Activated naive CD4-positive, alpha-beta T cell treated with anti-CD3 and anti-CD28 coated beads for 36 hours (primary cell): ENCODE data around the gene KIRREL3. TPM values are rescaled to one million over a fixed set of nuclear protein-coding genes. Genes with fewer than 3 reads are reported as not detected.

Experiments used
- CTCF ChIA-PET: fragments of 350-600 bp; sonication (Branson Sonifier 250); formaldehyde crosslinking; loops from one replicate; lab custom pipeline; 2021; ENCODE audit warnings: antibody characterized with exemption; lab: Charles Lee
- DNase-seq: peaks from one replicate; pipeline ENCODE4 v3.0.0-alpha.2; 2020
- H3K27ac Mint-ChIP-seq: one replicate; pipeline ENCODE4 v1.8.0; 2021; ENCODE audit warnings: mild to moderate bottlenecking, mixed read lengths
- H3K27me3 Mint-ChIP-seq: one replicate; pipeline ENCODE4 v1.8.0; 2021; ENCODE audit warnings: low read depth, mixed read lengths
- H3K36me3 Mint-ChIP-seq: one replicate; pipeline ENCODE4 v1.8.0; 2021; ENCODE audit warnings: low read depth, mixed read lengths
- H3K4me1 Mint-ChIP-seq: one replicate; pipeline ENCODE4 v1.8.0; 2021; ENCODE audit warnings: low read depth, mixed read lengths
- H3K4me3 Mint-ChIP-seq: one replicate; pipeline ENCODE4 v1.8.0; 2021; ENCODE audit warnings: mild to moderate bottlenecking, moderate library complexity, mixed read lengths
- H3K9me3 Mint-ChIP-seq: one replicate; pipeline ENCODE4 v1.8.0; 2021; ENCODE audit warnings: mixed read lengths
- intact Hi-C: fragments of 100-400 bp; cut with micrococcal nuclease; formaldehyde crosslinking; loops from one replicate; pipeline ENCODE4 v1.15.1; 2023
- total RNA-seq, 2 experiments: library from RNA; stranded (reverse); gene quantifications; one replicate each; pipeline ENCODE4 v1.2.3, GENCODE V29; 2021

The KIRREL3 gene
- total RNA-seq, 2 experiments from 2014 or later: not detected

DNA sequence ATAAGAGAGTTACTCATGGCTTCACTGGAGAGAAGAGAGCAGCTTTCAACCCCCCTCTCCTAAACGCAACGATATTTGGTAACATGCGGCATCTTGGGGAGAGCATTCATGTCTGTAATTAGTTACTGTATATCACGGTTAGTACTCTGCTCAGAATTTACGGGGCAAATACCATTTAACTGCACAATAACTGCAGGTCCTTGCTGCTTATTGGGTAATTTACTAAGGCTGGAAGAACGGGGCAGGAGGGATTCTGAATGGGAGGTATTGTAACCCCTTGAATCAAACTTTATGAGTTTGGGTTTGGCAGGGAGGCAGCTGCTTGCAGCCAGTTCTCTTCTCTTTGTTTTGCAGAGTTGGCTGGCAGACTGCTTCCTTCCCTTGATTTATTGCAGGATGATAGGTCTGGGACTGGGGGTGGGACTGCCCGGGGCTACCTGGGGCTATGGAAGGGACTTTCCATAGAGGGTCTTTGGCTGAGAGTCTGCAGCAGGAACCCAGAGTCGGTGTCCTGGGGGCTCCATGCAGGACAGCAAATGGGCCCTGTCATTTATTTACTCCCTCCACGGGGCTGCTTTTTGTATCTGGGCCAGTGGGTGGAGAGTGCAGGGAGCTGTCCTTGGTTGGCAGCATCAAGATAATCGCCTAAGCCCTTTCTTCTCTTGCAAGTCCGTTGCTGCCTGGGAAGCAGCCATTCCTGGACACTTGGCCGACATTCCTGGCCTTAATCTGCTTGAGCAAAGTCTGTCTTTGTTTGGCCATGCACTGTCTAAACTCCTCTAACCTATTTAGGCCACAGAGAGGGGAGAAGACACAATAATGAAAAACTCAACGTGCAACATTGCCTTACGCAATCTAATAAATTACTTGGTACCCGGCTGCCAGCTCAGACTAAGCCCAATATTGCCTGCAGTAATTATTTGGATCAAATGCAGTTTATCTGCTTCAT is 456.2 kb downstream of the KIRREL3 start:
- CTCF ChIA-PET: no interaction called here
- Mint-ChIP-seq H3K36me3 (no peaks in the 10 kb centered on the region), H3K9me3 (no peaks in the 10 kb centered on the region), H3K27me3 (peaks cover 15% of the 10 kb centered on the region), H3K4me3 (no peak overlapping the region), H3K27ac (no peak overlapping the region), H3K4me1 (no peaks in the 10 kb centered on the region)
- DNase-seq: no peak
- intact Hi-C loops: no loop called here

DNA sequence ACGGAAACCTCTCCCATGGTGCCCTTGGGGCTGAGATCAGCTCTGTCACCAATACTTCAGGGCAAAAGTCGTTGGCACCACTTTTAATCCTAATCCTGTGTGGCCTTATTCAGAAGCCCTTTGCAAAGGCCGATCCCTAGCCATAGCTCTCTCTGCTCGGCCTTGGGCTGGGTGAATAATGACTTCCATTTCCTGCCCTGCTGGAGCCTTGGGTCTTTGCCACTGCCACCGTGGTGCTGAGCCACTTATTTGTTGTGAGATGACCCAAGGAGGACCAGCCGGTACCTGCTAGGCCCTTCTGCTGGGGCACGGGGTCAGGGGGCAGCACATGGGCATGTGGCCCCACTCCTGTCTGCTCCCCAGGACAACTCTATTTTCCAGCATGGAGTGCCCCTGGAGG is 456.9 kb downstream of the KIRREL3 start:
- H3K27me3 Mint-ChIP-seq: peaks cover 15% of the 10 kb centered on the region
- intact Hi-C loops: no loop called here
- H3K27ac Mint-ChIP-seq: no peak overlapping the region
- no peaks in the 10 kb centered on the region for H3K9me3 Mint-ChIP-seq
- DNase-seq: no peak
- no peaks in the 10 kb centered on the region for H3K36me3 Mint-ChIP-seq
- H3K4me1 Mint-ChIP-seq: no peaks in the 10 kb centered on the region
- CTCF ChIA-PET: no interaction called here
- H3K4me3 Mint-ChIP-seq: no peak overlapping the region

DNA sequence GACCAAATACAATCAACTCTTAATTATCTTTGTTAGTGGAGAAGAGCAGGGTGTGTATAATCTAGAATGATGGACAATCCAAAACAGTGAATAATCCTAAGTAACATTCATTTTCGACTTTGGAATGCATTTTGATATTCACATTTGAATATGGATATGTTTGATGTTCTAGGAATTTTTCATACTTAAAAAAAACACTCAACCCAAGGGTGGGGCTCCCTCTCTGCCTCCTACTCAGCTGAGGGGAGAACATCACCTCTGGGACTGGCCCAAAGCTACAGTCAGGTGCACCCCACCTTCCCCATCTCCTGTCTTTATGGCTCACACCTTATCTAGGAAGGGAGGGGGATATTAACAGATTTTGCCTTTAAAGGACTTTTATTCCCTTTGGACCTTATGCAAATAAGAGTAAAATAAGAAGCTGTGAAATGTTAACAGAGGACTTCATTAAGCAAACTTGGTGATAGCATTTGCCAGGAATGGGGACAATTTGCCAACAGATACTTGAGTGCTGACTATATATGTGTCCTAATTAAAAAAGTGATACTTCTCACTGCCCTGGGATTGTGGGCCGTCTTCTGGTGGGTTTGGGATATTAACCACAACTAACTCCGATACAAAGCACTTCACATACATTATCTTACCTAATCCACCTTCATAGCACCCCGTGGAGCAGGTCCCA is 458.1 kb downstream of the KIRREL3 start:
- no peak for DNase-seq
- Mint-ChIP-seq H3K9me3 (no peaks in the 10 kb centered on the region), H3K4me3 (no peak overlapping the region), H3K36me3 (no peaks in the 10 kb centered on the region), H3K27ac (no peak overlapping the region), H3K27me3 (peaks cover 15% of the 10 kb centered on the region), H3K4me1 (no peaks in the 10 kb centered on the region)
- intact Hi-C loops: no loop called here
- CTCF ChIA-PET: no interaction called here

DNA sequence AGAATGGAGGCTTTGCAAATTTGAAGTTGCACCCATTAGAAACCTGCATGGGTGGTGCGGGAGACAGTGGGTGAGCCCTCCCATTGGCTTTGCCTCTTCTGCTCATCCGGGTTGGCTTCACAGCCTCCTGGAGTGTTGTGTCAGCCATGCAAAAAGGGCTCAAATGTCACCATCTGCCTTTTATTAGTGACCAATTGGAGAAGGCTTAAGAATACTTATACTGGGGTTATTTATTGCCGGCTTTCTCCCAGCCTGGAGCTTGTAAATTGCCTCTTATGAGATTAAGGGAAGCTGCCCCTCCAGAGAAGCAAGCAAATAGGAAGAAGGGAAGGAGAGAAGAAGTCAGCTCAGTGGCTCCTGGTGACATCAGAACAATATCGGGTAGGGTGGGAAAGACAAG is 462.5 kb downstream of the KIRREL3 start:
- H3K27ac Mint-ChIP-seq: no peak overlapping the region
- no peaks in the 10 kb centered on the region for H3K27me3 Mint-ChIP-seq
- H3K9me3 Mint-ChIP-seq: no peaks in the 10 kb centered on the region
- intact Hi-C loops: no loop called here
- H3K36me3 Mint-ChIP-seq: no peaks in the 10 kb centered on the region
- CTCF ChIA-PET: no interaction called here
- no peaks in the 10 kb centered on the region for H3K4me1 Mint-ChIP-seq
- DNase-seq: no peak
- H3K4me3 Mint-ChIP-seq: no peak overlapping the region

DNA sequence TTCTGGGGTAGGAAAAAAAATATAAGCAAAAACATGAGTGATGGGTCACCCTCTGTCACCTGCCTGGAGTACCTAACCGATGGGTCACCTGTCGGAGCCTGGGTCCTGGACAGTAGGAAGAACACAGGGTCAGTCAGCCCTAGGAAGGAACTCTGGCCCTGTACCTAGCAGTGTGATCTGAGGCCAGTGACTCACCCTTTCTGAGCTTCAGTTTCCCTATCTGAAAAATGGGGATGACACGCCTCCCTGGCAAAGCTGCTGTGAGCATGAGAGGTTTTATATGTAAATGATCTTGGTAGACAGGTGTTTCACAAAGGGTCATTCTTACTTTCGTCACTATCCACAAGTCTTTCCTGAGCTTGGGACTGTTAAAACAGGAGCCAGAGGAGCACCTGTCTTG is 463.1 kb downstream of the KIRREL3 start:
- Mint-ChIP-seq H3K36me3 (no peaks in the 10 kb centered on the region), H3K4me3 (no peak overlapping the region), H3K27me3 (no peaks in the 10 kb centered on the region), H3K4me1 (no peaks in the 10 kb centered on the region), H3K9me3 (no peaks in the 10 kb centered on the region), H3K27ac (no peak overlapping the region)
- DNase-seq: no peak
- intact Hi-C loops: no loop called here
- CTCF ChIA-PET: interaction anchor here (0.5 kb wide), 1 partner anchor 125 kb away, joined by 3 read pairs; no protein-coding TSS in a partner anchor

DNA sequence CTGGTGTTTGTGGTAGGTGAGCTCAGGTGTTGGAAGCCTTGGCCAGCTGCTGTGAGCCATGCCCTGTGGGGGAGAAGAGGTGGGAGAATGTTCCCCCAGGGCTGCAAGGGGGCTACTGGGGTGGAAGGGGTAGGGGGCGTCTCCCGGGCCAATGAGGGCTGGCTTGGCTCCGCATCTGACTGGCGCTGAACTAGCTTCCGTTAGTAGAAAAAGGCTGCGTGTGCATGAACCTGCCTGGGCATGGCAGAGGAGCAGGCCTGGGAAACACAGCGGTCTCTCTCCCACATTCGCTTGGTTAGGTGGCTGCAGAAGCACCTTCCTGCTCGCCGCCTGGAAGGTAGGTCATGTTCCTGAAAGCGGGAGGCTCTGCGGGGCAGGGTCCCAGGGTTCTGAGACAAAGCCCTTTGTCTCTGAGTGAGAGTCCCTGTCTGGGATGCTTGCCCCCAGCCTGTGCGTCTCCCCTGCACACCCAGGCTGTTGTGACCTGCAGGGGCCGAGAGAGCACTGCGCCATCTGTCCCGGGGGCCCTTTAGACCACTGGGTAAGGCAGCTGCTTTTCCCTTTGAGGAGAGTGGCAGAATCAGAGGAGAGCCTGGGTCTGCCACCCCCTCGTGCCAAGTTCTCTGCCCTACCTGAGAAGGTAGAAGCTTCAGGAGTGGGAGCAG is 466.3 kb downstream of the KIRREL3 start:
- H3K4me3 Mint-ChIP-seq: no peak overlapping the region
- CTCF ChIA-PET: no interaction called here
- intact Hi-C loops: no loop called here
- no peak for DNase-seq
- H3K36me3 Mint-ChIP-seq: no peaks in the 10 kb centered on the region
- H3K4me1 Mint-ChIP-seq: no peaks in the 10 kb centered on the region
- no peak overlapping the region for H3K27ac Mint-ChIP-seq
- no peaks in the 10 kb centered on the region for H3K27me3 Mint-ChIP-seq
- no peaks in the 10 kb centered on the region for H3K9me3 Mint-ChIP-seq

DNA sequence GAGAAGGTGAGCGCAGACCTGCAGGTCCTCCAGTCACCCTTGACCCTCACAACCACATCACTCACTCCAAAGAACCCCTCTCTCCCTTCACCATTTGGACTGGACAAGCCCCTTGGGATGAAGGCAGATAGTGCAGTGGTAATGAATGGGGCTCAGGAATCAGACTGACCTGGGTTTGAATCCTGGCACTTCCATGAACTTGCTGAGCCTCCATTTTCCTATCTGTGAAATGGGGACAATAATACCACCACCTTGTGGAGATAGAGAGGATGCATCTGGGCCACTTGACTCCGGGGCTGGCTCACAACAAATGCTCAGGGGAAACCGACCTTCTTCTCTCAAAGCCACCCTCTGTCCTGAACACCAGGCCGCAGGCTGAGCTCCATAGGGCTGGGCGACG is 467.0 kb downstream of the KIRREL3 start:
- Mint-ChIP-seq H3K4me1 (no peaks in the 10 kb centered on the region), H3K36me3 (no peaks in the 10 kb centered on the region), H3K27ac (no peak overlapping the region), H3K27me3 (no peaks in the 10 kb centered on the region), H3K9me3 (no peaks in the 10 kb centered on the region), H3K4me3 (no peak overlapping the region)
- intact Hi-C loops: no loop called here
- DNase-seq: no peak
- CTCF ChIA-PET: interaction anchor here (0.5 to 1.3 kb wide), 2 partner anchors 53 to 87 kb away, joined by 3 to 5 read pairs; no protein-coding TSS in a partner anchor

DNA sequence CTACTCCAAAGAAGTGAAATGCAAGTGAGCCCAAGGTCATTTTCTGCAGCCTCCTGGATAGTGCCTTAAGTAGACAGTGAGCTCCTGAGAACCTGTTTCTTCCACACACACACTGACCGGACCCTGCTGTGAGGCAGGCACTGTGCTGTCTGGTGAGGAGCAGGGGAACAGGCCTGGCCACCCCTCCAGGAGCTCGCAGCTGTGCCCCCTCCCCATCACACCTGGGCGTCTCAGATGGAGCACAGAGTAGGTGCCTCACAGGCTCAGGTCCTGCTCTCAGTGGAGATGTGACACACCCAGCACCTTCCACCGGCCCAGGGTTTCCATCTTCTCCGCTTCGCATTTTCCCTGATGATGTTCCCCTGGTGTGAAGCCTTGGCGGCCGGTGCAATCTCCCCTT is 470.2 kb downstream of the KIRREL3 start:
- DNase-seq: no peak
- intact Hi-C loops: no loop called here
- no peaks in the 10 kb centered on the region for H3K9me3 Mint-ChIP-seq
- no peaks in the 10 kb centered on the region for H3K36me3 Mint-ChIP-seq
- H3K27me3 Mint-ChIP-seq: peaks cover 9% of the 10 kb centered on the region
- H3K4me1 Mint-ChIP-seq: no peaks in the 10 kb centered on the region
- H3K4me3 Mint-ChIP-seq: no peak overlapping the region
- CTCF ChIA-PET: no interaction called here
- no peak overlapping the region for H3K27ac Mint-ChIP-seq

DNA sequence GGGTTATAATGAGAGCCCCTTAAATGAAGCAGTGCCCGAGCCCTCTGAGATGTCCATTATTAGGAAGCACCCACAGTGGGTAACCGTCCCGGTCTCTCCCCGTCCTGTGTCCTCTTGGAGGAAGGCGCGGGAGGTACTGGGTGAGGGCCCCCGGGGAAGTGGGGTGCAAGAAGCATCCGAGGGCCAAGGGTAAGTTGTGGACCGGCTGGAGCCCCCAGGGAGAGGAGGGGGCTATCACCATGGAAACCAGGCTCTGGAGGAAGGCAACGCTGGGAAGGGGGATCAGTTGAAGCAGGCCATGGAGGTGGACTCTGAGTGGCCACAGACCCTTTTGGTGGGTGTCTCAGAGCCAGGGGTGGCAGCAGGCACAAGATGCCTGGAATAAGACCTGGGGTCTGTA is 471.5 kb downstream of the KIRREL3 start:
- intact Hi-C loops: no loop called here
- Mint-ChIP-seq H3K4me3 (no peak overlapping the region), H3K9me3 (no peaks in the 10 kb centered on the region), H3K36me3 (no peaks in the 10 kb centered on the region), H3K27ac (no peak overlapping the region), H3K27me3 (peaks cover 10% of the 10 kb centered on the region), H3K4me1 (no peaks in the 10 kb centered on the region)
- CTCF ChIA-PET: no interaction called here
- DNase-seq: no peak

DNA sequence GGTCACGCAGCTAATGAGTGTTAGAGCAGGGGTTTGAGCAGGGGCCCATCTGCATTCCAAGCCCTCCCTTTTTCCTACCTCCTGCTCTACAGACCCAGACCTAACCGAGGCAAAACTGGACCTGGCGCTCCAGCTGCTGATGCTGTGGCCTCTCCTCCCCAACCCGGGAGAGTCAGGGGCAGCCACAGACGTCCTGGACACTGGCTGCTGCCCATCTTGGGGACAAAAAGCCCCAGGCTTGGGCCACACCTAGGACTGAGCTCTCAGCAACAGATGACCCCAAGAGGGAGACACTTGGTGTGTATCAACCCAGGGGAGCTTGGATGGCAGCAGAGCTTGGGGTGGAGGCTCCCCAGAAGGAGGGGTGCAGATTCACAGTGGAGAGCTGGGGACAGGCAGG is 472.5 kb downstream of the KIRREL3 start:
- CTCF ChIA-PET: interaction anchor here (0.6 kb wide), 2 partner anchors 26 to 246 kb away, joined by 3 to 4 read pairs; no protein-coding TSS in a partner anchor
- Mint-ChIP-seq H3K27me3 (peaks cover 10% of the 10 kb centered on the region), H3K36me3 (no peaks in the 10 kb centered on the region), H3K4me1 (no peaks in the 10 kb centered on the region), H3K9me3 (no peaks in the 10 kb centered on the region), H3K27ac (no peak overlapping the region), H3K4me3 (no peak overlapping the region)
- intact Hi-C loops: no loop called here
- no peak for DNase-seq

DNA sequence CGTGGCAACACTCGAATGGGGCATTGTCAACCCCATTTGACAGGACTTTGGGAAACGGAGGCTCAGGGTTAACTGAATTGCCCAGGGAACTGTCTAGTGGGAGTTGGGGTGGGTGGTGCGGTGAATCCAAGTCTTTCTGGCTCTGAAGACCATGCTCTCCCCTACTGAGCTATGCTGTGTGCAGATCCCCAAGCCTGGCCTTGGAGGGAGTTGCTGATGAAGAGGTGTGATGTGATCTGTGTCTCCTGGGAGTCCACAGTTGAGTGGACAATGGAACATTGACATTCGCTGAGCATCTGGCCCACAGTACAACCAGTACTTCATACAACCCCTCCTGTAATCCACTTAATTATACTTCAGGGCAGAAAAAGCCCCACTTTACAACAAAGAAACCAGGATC is 472.9 kb downstream of the KIRREL3 start:
- Mint-ChIP-seq H3K4me3 (no peak overlapping the region), H3K9me3 (no peaks in the 10 kb centered on the region), H3K36me3 (no peaks in the 10 kb centered on the region), H3K4me1 (no peaks in the 10 kb centered on the region), H3K27ac (no peak overlapping the region), H3K27me3 (peaks cover 10% of the 10 kb centered on the region)
- CTCF ChIA-PET: interaction anchor here (0.6 kb wide), 1 partner anchor 245 kb away, joined by 4 read pairs; no protein-coding TSS in a partner anchor
- intact Hi-C loops: no loop called here
- DNase-seq: no peak

DNA sequence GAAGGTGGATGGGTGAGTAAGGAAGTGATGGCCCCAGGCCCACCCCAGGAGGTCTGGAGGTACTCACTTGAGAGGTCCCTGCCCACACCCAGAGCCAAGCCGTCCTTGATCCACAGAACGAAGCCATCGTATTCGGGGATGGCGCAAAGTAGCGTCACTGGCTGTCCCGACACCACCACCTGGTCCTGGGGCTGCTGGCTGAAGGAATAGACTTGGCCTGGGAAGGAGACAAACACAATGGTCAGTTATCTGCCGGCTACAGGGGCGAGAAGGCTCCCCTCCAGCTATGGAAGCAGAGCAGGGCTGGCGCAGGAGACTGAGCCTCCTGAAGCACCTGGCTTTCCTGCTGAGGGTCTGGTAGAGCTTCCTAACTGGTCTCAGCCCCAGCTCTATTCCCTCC is 474.1 kb downstream of the KIRREL3 start:
- Mint-ChIP-seq H3K27ac (no peak overlapping the region), H3K4me3 (no peak overlapping the region), H3K27me3 (peaks cover 10% of the 10 kb centered on the region), H3K4me1 (no peaks in the 10 kb centered on the region), H3K9me3 (no peaks in the 10 kb centered on the region), H3K36me3 (no peaks in the 10 kb centered on the region)
- no peak for DNase-seq
- intact Hi-C loops: no loop called here
- CTCF ChIA-PET: no interaction called here
